Activated naive CD8-positive, alpha-beta T cell treated with anti-CD3 and anti-CD28 coated beads, Interleukin-2, amount 10 ng/mL, durations not matched to agents 7 days and 5 days (primary cell): ENCODE measurements around the gene USB1. TPM values are rescaled to one million over a fixed set of nuclear protein-coding genes. Genes with fewer than 3 reads are reported as not detected.

Experiments
- ATAC-seq: fragments of 150-1000 bp; cut with Tn5 transposase; one replicate; pipeline ENCODE4 v1.10.0; 2021; ENCODE audit warnings: low read depth, moderate library complexity
- POLR2A ChIA-PET: fragments of 350-600 bp; sonication (Branson Sonifier 250); formaldehyde crosslinking; loops from one replicate; lab custom pipeline; 2021; ENCODE audit warnings: antibody characterized with exemption; lab: Charles Lee
- DNase-seq: peaks from one replicate; pipeline ENCODE4 v3.0.0; 2021
- H3K27ac Mint-ChIP-seq: one replicate; pipeline ENCODE4 v1.8.0; 2022; ENCODE audit warnings: mild to moderate bottlenecking, mixed read lengths
- H3K27me3 Mint-ChIP-seq: one replicate; pipeline ENCODE4 v1.8.0; 2022; ENCODE audit warnings: mild to moderate bottlenecking, moderate library complexity, mixed read lengths
- H3K36me3 Mint-ChIP-seq: one replicate; pipeline ENCODE4 v1.8.0; 2021; ENCODE audit warnings: mild to moderate bottlenecking, mixed read lengths
- H3K4me1 Mint-ChIP-seq: one replicate; pipeline ENCODE4 v1.8.0; 2021; ENCODE audit warnings: mixed read lengths
- H3K4me3 Mint-ChIP-seq: one replicate; pipeline ENCODE4 v1.8.0; 2022; ENCODE audit warnings: mild to moderate bottlenecking, moderate library complexity, mixed read lengths
- H3K9me3 Mint-ChIP-seq: one replicate; pipeline ENCODE4 v1.8.0; 2021; ENCODE audit warnings: mixed read lengths
- total RNA-seq, 2 experiments: library from RNA; stranded (reverse); gene quantifications; one replicate each; pipeline ENCODE4 v1.2.3, GENCODE V29; 2021

Gene USB1
- total RNA-seq, 2 experiments from 2014 or later, result 47.4 to 53.9 TPM

DNA sequence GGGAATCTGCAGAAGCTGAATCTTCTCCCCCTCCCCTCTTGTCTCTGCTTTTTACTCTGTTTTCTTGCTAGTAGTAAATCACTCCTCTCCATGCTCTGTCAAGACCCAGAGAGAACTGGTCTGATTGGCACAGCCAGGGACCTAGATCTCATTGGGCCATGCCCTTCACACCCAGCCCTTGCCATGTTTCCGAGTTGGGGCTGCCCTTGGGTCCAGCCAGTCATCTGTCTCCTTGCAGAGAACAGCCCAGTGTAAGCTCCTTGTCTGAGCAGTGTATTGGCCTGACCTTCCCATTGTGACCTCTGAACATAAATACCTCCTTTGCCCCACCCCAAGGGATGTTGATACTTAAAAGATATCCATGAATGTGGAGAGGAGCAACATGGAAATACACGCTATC, 28.2 kb downstream of the USB1 start:
- no peaks in the 10 kb centered on the region for H3K9me3 Mint-ChIP-seq
- DNase-seq (no peak), ATAC-seq (no peak)
- POLR2A ChIA-PET, result no interaction called here
- no peaks in the 10 kb centered on the region for H3K36me3 Mint-ChIP-seq
- H3K4me1 Mint-ChIP-seq, result peaks cover 6% of the 10 kb centered on the region
- H3K27ac Mint-ChIP-seq, result no peak overlapping the region
- peaks cover 23% of the 10 kb centered on the region for H3K27me3 Mint-ChIP-seq
- no peak overlapping the region for H3K4me3 Mint-ChIP-seq

GRCh38 chr16:58030136-58030840, 29.1 kb downstream of the USB1 start:
- Mint-ChIP-seq H3K27me3 (peaks cover 16% of the 10 kb centered on the region), H3K9me3 (no peaks in the 10 kb centered on the region), H3K36me3 (no peaks in the 10 kb centered on the region), H3K27ac (no peak overlapping the region), H3K4me1 (peaks cover 2% of the 10 kb centered on the region), H3K4me3 (no peak overlapping the region)
- POLR2A ChIA-PET, result no interaction called here
- DNase-seq (no peak), ATAC-seq (no peak)

GRCh38 chr16:58031016-58031800, 30.0 kb downstream of the USB1 start:
- Mint-ChIP-seq H3K4me1 (peaks cover 2% of the 10 kb centered on the region), H3K27ac (no peak overlapping the region), H3K36me3 (no peaks in the 10 kb centered on the region), H3K27me3 (peaks cover 16% of the 10 kb centered on the region), H3K9me3 (no peaks in the 10 kb centered on the region), H3K4me3 (no peak overlapping the region)
- ATAC-seq (no peak), DNase-seq (no peak)
- POLR2A ChIA-PET, result interaction anchor here (0.7 kb wide), 1 partner anchor 99 kb away, joined by 4 read pairs; no protein-coding TSS in a partner anchor

DNA sequence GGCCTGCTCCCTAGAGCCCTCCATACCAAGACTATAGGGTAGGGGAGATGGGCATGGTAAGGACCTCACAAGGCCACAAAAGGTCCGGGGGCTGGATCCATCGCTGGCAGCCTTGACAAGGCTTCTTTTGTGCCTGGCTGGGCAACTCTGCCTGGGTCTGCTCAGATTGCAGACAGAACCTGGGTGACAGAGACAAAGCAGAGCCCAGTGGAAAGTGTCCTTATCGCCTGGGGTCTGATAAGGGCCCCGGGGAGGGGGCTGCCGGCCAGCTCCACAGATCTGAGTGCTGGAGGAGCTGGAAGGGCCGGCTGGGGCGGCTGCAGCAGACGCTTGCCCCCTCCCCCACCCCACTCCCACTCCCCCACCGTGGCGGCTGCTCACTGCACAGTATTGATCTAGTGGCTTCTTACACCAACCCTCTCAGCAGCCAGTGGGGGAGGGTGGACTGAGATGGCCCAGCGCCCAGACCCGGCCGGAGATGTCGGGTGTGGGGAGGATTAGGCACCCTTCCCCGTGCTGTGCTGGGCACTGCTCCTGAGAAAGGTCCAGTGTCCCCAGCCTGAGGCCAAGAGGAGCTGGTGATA, 31.6 kb downstream of the USB1 start:
- H3K27me3 Mint-ChIP-seq, result peaks cover 15% of the 10 kb centered on the region
- DNase-seq (no peak), ATAC-seq (no peak)
- no peaks in the 10 kb centered on the region for H3K9me3 Mint-ChIP-seq
- no peaks in the 10 kb centered on the region for H3K36me3 Mint-ChIP-seq
- H3K4me1 Mint-ChIP-seq, result peaks cover 2% of the 10 kb centered on the region
- POLR2A ChIA-PET, result no interaction called here
- no peak overlapping the region for H3K27ac Mint-ChIP-seq
- H3K4me3 Mint-ChIP-seq, result no peak overlapping the region

DNA sequence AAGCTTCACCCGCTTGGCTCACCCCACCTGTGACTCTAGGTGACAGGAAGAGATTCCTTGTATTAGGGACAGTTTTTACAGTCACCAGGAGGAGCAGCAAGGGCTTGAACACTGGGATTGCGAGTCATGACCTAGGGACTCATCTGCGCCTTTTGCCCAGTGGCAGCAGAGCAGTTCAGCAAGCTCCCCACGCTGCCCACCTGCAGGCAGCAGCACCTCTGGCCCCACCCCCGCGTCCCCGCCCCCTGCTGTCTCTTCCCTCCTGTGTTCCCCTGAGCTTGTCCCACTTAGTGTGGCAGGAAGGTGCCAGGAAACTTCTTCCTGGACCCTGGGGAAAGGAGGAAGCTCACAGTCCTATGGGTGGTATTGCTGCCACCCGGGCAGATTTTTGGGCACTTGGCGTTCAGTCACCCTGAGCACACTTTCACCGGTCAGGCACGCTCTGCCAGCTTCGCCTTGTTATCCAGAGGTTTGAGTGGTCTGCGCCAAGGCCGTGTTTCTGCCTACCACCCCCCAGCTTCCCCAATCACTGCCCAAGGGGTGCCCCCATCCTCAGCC, 33.0 kb downstream of the USB1 start:
- H3K27me3 Mint-ChIP-seq, result peaks cover 6% of the 10 kb centered on the region
- ATAC-seq (no peak), DNase-seq (no peak)
- H3K9me3 Mint-ChIP-seq, result no peaks in the 10 kb centered on the region
- POLR2A ChIA-PET, result no interaction called here
- H3K36me3 Mint-ChIP-seq, result no peaks in the 10 kb centered on the region
- no peak overlapping the region for H3K4me3 Mint-ChIP-seq
- H3K4me1 Mint-ChIP-seq, result no peaks in the 10 kb centered on the region
- H3K27ac Mint-ChIP-seq, result no peak overlapping the region

DNA sequence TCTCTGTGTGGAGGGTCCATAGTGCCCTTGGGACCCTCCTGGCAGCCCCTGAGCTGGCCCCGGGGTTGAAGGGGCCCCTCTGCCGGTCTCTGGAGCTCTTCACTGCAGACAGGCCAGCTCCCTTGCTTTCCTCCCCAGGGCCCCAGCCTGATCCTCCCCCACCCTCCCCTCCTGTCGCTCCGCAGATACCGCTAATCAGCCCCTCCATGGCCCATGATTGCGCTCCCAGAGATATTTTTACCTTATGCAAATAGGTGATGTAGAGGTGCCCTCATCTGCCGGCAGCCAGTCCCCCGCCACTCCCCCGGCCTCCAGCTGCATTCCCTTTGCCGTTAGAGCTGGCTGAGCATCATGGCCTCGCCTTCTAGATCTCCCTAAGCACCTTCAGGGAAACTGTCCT, 33.6 kb downstream of the USB1 start:
- H3K27me3 Mint-ChIP-seq, result peaks cover 2% of the 10 kb centered on the region
- H3K36me3 Mint-ChIP-seq, result no peaks in the 10 kb centered on the region
- H3K4me3 Mint-ChIP-seq, result no peak overlapping the region
- H3K9me3 Mint-ChIP-seq, result no peaks in the 10 kb centered on the region
- DNase-seq, result no peak
- POLR2A ChIA-PET, result interaction anchor here (1.0 kb wide), 1 partner anchor 15 kb away, joined by 3 read pairs; no protein-coding TSS in a partner anchor
- no peak overlapping the region for H3K27ac Mint-ChIP-seq
- no peak for ATAC-seq
- no peaks in the 10 kb centered on the region for H3K4me1 Mint-ChIP-seq

DNA sequence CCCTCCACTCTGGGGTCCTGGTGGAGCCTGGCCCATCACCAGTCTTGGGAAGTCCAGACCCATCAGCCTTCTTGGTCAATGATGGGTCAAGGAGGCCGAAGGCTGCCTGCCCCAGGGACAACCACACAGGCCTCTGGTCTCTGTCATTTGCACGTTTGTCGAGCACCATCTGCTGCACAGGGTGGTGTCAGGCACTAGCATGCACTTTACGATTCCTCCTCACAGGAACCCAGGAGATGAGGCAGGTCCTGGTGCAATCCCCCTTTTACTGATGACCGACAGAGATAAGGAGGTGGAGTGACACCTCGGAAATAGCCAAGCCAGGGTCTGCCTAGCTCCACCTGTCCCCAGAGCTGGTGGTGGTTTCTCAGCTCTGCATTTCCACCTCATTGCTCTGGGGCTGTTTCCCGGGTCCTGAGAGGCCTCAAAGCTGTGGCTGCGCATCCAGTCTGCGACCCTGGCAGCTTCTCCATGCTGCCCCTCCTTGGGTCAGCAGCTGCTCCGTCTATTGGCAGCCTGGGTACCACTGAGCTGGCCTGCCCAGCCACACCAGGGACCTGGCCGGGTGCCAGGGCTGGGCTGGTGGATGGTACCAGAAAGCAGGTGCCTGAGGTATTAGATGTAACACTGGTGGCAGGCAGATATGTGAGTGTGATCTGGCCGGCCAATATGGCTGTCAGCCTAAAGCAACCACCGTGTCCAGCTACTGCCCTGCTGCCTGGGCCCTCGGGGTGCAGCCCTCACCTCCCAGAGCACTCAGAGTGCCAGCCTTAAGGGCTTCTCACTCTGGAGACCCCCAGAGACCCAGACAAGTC, 34.4 kb downstream of the USB1 start:
- no peaks in the 10 kb centered on the region for H3K4me1 Mint-ChIP-seq
- ATAC-seq, result no peak
- H3K4me3 Mint-ChIP-seq, result no peak overlapping the region
- no peaks in the 10 kb centered on the region for H3K36me3 Mint-ChIP-seq
- no peaks in the 10 kb centered on the region for H3K27me3 Mint-ChIP-seq
- no peak overlapping the region for H3K27ac Mint-ChIP-seq
- DNase-seq, result no peak
- H3K9me3 Mint-ChIP-seq, result no peaks in the 10 kb centered on the region
- POLR2A ChIA-PET, result interaction anchor here (1.0 kb wide), 1 partner anchor 15 kb away, joined by 3 read pairs; no protein-coding TSS in a partner anchor

DNA sequence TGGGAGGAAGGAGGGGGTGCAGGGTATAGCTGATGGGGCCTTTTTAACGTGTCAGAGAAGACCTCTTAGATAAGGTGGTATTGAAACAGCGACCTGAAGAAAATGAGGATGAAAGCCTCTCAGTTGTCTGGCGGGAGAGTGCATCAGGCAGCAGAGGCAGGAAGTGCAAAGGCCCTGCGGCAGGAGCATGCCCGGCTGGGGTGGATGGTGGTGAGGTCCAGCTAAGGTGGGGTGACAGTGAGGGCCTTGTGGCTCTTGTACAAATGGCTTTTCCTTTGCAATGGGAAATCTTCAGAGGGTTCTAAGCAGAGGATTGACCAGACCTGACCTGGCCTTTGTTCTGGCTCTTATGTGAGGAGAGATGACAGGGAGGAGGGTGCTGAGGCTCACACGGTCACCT, 35.7 kb downstream of the USB1 start:
- Mint-ChIP-seq H3K36me3 (no peaks in the 10 kb centered on the region), H3K27me3 (no peaks in the 10 kb centered on the region), H3K4me3 (no peak overlapping the region), H3K27ac (no peak overlapping the region), H3K4me1 (no peaks in the 10 kb centered on the region), H3K9me3 (no peaks in the 10 kb centered on the region)
- POLR2A ChIA-PET, result no interaction called here
- ATAC-seq, result no peak
- no peak for DNase-seq

- no peaks in the 10 kb centered on the region for H3K4me1 Mint-ChIP-seq
- no peaks in the 10 kb centered on the region for H3K9me3 Mint-ChIP-seq
- DNase-seq (no peak), ATAC-seq (no peak)
- no peak overlapping the region for H3K4me3 Mint-ChIP-seq
- no peaks in the 10 kb centered on the region for H3K36me3 Mint-ChIP-seq
- H3K27me3 Mint-ChIP-seq, result no peaks in the 10 kb centered on the region
- H3K27ac Mint-ChIP-seq, result no peak overlapping the region
- POLR2A ChIA-PET, result no interaction called here
These were observed 36.3 kb downstream of the USB1 start for GRCh38 chr16:58037365-58038057.

DNA sequence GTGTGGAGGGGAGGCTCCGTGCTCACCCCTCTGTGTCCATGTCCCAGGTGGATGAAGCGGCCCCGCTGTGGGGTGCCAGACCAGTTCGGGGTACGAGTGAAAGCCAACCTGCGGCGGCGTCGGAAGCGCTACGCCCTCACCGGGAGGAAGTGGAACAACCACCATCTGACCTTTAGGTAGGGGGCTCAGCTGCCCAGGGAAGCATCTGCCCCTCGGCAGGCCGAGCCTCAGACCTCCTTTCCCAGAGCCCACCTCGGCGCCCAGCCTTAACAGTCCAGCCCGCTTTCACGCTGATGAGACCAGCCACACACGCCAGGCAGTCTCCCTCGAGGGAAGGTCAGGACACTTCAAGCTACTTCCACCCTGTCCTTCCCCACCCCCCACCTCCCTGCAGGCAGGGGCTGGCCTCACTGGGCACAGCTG, 37.0 kb downstream of the USB1 start:
- ATAC-seq, result no peak
- no peak overlapping the region for H3K27ac Mint-ChIP-seq
- POLR2A ChIA-PET, result no interaction called here

GRCh38 chr16:58039829-58040495, 38.8 kb downstream of the USB1 start:
- Mint-ChIP-seq H3K9me3 (no peaks in the 10 kb centered on the region), H3K27me3 (no peaks in the 10 kb centered on the region), H3K4me1 (no peaks in the 10 kb centered on the region), H3K36me3 (no peaks in the 10 kb centered on the region), H3K27ac (no peak overlapping the region), H3K4me3 (no peak overlapping the region)
- POLR2A ChIA-PET, result no interaction called here
- DNase-seq, result no peak
- ATAC-seq, result no peak

More for the DNA sequence above, 37.0 kb downstream of the USB1 start:
- Mint-ChIP-seq H3K9me3 (no peaks in the 10 kb centered on the region), H3K27me3 (no peaks in the 10 kb centered on the region), H3K36me3 (no peaks in the 10 kb centered on the region), H3K4me3 (no peak overlapping the region), H3K4me1 (no peaks in the 10 kb centered on the region)
- no peak for DNase-seq

- Mint-ChIP-seq H3K36me3 (no peaks in the 10 kb centered on the region), H3K4me1 (no peaks in the 10 kb centered on the region), H3K27ac (no peak overlapping the region), H3K27me3 (no peaks in the 10 kb centered on the region), H3K4me3 (no peak overlapping the region), H3K9me3 (no peaks in the 10 kb centered on the region)
- ATAC-seq, result no peak
- no peak for DNase-seq
- POLR2A ChIA-PET, result no interaction called here
These were observed 39.3 kb downstream of the USB1 start for GRCh38 chr16:58040496-58040846.
